GM19397 (cell line): ENCODE measurements around the gene ATP8A1.
A peak's percentile ranks its signal among the peaks of the same experiment; 100 is the strongest.
"Not testable (repeated sequence)": the region's sequence is repeated elsewhere in the genome, so short reads cannot be mapped to it uniquely, and the experiment has no call there.

ENCODE experiments used
- ATAC-seq: cut with Tn5 transposase; IDR thresholded peaks from one replicate; pipeline ENCODE4 v1.9.1; 2021; ENCODE audit warnings: mild to moderate bottlenecking, moderate library complexity; ENCODE audit not compliant: unreplicated experiment

ATP8A1 gene

GRCh38 chr4:42515156-42515884 is 141.6 kb downstream of the ATP8A1 start:
- ATAC-seq = no peak

GRCh38 chr4:42513748-42514492 is 143.0 kb downstream of the ATP8A1 start:
- no peak for ATAC-seq

- no peak for ATAC-seq
Measured at GRCh38 chr4:42512226-42512625, 144.7 kb downstream of the ATP8A1 start.

GRCh38 chr4:42510225-42510624 is 146.7 kb downstream of the ATP8A1 start:
- no peak for ATAC-seq

GRCh38 chr4:42501624-42502401 is 155.1 kb downstream of the ATP8A1 start:
- no peak for ATAC-seq

GRCh38 chr4:42498040-42498439 is 158.9 kb downstream of the ATP8A1 start:
- ATAC-seq = no peak

GRCh38 chr4:42497142-42497910 is 159.6 kb downstream of the ATP8A1 start:
- ATAC-seq = no peak

GRCh38 chr4:42492962-42493361 is 163.9 kb downstream of the ATP8A1 start:
- no peak for ATAC-seq

- ATAC-seq = no peak
Measured at GRCh38 chr4:42490015-42490414, 166.9 kb downstream of the ATP8A1 start.

GRCh38 chr4:42489095-42489494 is 167.8 kb downstream of the ATP8A1 start:
- peak; percentile 72 for ATAC-seq

GRCh38 chr4:42488554-42488953 is 168.4 kb downstream of the ATP8A1 start:
- ATAC-seq = no peak

- ATAC-seq = peak; percentile 76
Measured at GRCh38 chr4:42488114-42488513, 168.8 kb downstream of the ATP8A1 start.

GRCh38 chr4:42487230-42487629 is 169.7 kb downstream of the ATP8A1 start:
- ATAC-seq = no peak

GRCh38 chr4:42486156-42486555 is 170.7 kb downstream of the ATP8A1 start:
- not testable (repeated sequence) for ATAC-seq

- no peak for ATAC-seq
Measured at GRCh38 chr4:42484630-42485029, 172.3 kb downstream of the ATP8A1 start.

- no peak for ATAC-seq
Measured at GRCh38 chr4:42483426-42484379, 173.2 kb downstream of the ATP8A1 start.

- no peak for ATAC-seq
Measured at GRCh38 chr4:42482516-42483327, 174.2 kb downstream of the ATP8A1 start.

GRCh38 chr4:42480717-42481116 is 176.2 kb downstream of the ATP8A1 start:
- no peak for ATAC-seq

- ATAC-seq = no peak
Measured at GRCh38 chr4:42480281-42480680, 176.6 kb downstream of the ATP8A1 start.
